HepG2 (cell line): ENCODE data around the gene PDK2.

Experiments
- CBX2 ChIP-seq, 2 experiments: fragments of 200-600 bp in 1 of 2; sonication (generic); formaldehyde crosslinking in 1 of 2; IDR thresholded peaks; 2 replicates each; pipeline versions ENCODE4 v1.7.0 to v1.8.1; 2018 to 2022; ENCODE audit warnings: low read depth in 2 of 2, low read length in 1 of 2, mild to moderate bottlenecking in 1 of 2, missing genetic modification reagents in 1 of 2
- HNRNPH1 ChIP-seq: fragments of 200-400 bp; formaldehyde crosslinking; optimal IDR thresholded peaks from 2 replicates; pipeline ENCODE3; 2017; ENCODE audit warnings: mild to moderate bottlenecking, low read depth, low read length
- MXI1 ChIP-seq: IDR thresholded peaks from 3 replicates; pipeline ENCODE4 v1.6.1; 2012; ENCODE audit warnings: low read depth, low read length, inconsistent platforms, borderline replicate concordance
- SALL2 ChIP-seq: sonication (generic); formaldehyde crosslinking; IDR thresholded peaks from 2 replicates; pipeline ENCODE4 v1.8.1; 2023; ENCODE audit warnings: mild to moderate bottlenecking, missing genetic modification reagents, inconsistent platforms
- SATB2 ChIP-seq: sonication (generic); formaldehyde crosslinking; IDR thresholded peaks from 2 replicates; pipeline ENCODE4 v1.5.0; 2020; ENCODE audit warnings: missing genetic modification reagents
- TAF1 ChIP-seq: sonication (generic); formaldehyde crosslinking; IDR thresholded peaks from 2 replicates; pipeline ENCODE4 v1.4.0; 2020; ENCODE audit warnings: missing genetic modification reagents
- TCF7L2 ChIP-seq: IDR thresholded peaks from 2 replicates; pipeline ENCODE4 v1.6.1; 2011; ENCODE audit warnings: mild to moderate bottlenecking, low read depth, low read length, moderate library complexity
- ZFP41 ChIP-seq: sonication (generic); formaldehyde crosslinking; IDR thresholded peaks from 2 replicates; pipeline ENCODE4 v1.4.0; 2020; ENCODE audit warnings: mild to moderate bottlenecking, missing genetic modification reagents, borderline replicate concordance
- ZNF317 ChIP-seq: sonication (generic); formaldehyde crosslinking; IDR thresholded peaks from 2 replicates; pipeline ENCODE4 v1.5.0; 2020; ENCODE audit warnings: mild to moderate bottlenecking, missing genetic modification reagents
- ZNF589 ChIP-seq: sonication (generic); formaldehyde crosslinking; conservative IDR thresholded peaks from 2 replicates; pipeline ENCODE4 v1.8.0; 2022; ENCODE audit warnings: mild to moderate bottlenecking, moderate library complexity, missing genetic modification reagents
- ZNF768 ChIP-seq: sonication (generic); formaldehyde crosslinking; IDR thresholded peaks from 2 replicates; pipeline ENCODE4 v1.4.0; 2020; ENCODE audit warnings: missing genetic modification reagents
- TF ChIP-seq, protein P1 (sequence below): sonication (generic); formaldehyde crosslinking; IDR thresholded peaks from 2 replicates; pipeline ENCODE4 v1.8.1; 2023; ENCODE audit warnings: mild to moderate bottlenecking, missing genetic modification reagents, borderline replicate concordance
- TF ChIP-seq, protein P2 (sequence below): sonication (generic); formaldehyde crosslinking; IDR thresholded peaks from 2 replicates; pipeline ENCODE4 v1.5.0; 2020; ENCODE audit warnings: mild to moderate bottlenecking, missing genetic modification reagents, moderate library complexity
- TF ChIP-seq, protein P3 (sequence below): sonication (generic); formaldehyde crosslinking; IDR thresholded peaks from 2 replicates; pipeline ENCODE4 v1.4.0; 2020; ENCODE audit warnings: missing genetic modification reagents

DNA sequence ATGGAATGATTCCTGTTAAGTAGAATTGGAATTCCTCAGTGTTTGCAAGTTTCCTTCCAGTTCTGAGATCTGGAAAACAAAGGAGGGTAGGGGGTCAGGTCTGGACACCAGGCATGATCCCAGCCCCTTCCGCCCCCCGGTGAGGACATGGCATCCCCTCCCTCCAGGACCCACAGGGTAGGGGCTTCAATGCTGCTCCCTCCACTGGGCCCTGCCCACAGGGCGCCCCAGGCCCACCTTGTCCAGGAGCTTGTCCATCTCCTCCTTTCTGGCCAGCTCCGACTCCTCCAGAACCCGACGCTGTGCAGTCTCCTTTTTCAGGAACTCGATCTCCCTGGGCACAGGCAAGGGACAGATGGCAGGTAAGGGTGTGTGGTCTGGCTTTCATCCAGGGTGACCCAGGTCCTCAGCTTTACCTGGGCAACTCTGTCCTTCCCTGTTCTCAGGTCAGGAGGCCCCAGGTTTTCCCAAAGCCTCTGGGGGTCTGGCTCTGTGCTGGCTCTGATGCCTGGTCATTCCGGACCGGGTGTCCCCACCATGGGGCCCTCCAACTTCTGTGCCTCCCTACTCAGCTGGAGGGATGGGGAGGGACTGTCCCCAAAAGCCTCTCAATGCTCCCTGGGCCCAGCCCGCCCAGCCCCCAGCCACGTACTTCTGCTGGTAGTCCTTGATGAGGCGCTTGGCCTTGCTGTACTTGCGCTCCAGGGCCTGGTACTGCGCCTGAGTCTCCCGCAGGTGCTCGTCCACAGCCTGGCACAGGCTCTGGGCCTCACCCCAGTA lies 40.4 kb downstream of the PDK2 start:
- no peak for TF ChIP-seq HNRNPH1
- TF ChIP-seq SALL2 (CRISPR knock-in tag): no peak
- TF ChIP-seq ZNF589 (CRISPR knock-in tag): no peak
- TF ChIP-seq, protein P1, sequence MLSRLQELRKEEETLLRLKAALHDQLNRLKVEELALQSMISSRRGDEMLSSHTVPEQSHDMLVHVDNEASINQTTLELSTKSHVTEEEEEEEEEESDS (CRISPR knock-in tag): no peak
- TF ChIP-seq TAF1 (CRISPR knock-in tag): no peak
- TF ChIP-seq, protein P2, sequence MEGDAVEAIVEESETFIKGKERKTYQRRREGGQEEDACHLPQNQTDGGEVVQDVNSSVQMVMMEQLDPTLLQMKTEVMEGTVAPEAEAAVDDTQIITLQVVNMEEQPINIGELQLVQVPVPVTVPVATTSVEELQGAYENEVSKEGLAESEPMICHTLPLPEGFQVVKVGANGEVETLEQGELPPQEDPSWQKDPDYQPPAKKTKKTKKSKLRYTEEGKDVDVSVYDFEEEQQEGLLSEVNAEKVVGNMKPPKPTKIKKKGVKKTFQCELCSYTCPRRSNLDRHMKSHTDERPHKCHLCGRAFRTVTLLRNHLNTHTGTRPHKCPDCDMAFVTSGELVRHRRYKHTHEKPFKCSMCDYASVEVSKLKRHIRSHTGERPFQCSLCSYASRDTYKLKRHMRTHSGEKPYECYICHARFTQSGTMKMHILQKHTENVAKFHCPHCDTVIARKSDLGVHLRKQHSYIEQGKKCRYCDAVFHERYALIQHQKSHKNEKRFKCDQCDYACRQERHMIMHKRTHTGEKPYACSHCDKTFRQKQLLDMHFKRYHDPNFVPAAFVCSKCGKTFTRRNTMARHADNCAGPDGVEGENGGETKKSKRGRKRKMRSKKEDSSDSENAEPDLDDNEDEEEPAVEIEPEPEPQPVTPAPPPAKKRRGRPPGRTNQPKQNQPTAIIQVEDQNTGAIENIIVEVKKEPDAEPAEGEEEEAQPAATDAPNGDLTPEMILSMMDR (CRISPR knock-in tag): no peak
- no peak for TF ChIP-seq TCF7L2
- TF ChIP-seq MXI1: no peak
- TF ChIP-seq CBX2 (IDR thresholded peaks at IDR 0.05; ENCODE audit: low read depth, low read length): no peak
- TF ChIP-seq CBX2 (CRISPR knock-in tag; IDR thresholded peaks at IDR 0.05; ENCODE audit: low read depth): no peak
- TF ChIP-seq ZFP41 (CRISPR knock-in tag): no peak
- no peak for TF ChIP-seq ZNF317 (CRISPR knock-in tag)
- TF ChIP-seq ZNF768 (CRISPR knock-in tag): no peak
- no peak for TF ChIP-seq SATB2
- TF ChIP-seq, protein P3, sequence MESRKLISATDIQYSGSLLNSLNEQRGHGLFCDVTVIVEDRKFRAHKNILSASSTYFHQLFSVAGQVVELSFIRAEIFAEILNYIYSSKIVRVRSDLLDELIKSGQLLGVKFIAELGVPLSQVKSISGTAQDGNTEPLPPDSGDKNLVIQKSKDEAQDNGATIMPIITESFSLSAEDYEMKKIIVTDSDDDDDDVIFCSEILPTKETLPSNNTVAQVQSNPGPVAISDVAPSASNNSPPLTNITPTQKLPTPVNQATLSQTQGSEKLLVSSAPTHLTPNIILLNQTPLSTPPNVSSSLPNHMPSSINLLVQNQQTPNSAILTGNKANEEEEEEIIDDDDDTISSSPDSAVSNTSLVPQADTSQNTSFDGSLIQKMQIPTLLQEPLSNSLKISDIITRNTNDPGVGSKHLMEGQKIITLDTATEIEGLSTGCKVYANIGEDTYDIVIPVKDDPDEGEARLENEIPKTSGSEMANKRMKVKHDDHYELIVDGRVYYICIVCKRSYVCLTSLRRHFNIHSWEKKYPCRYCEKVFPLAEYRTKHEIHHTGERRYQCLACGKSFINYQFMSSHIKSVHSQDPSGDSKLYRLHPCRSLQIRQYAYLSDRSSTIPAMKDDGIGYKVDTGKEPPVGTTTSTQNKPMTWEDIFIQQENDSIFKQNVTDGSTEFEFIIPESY (CRISPR knock-in tag): no peak
